B cell (primary cell): ENCODE measurements around the gene RFX2. TPM values are rescaled to one million over a fixed set of nuclear protein-coding genes. Genes with fewer than 3 reads are reported as not detected.

Source experiments
- ATAC-seq: fragments of 200-7000 bp; cut with Tn5 transposase; one replicate; pipeline ENCODE4 v1.10.0; 2021; ENCODE audit warnings: low read depth, mild to moderate bottlenecking, moderate number of reproducible peaks, moderate library complexity
- CTCF ChIA-PET: fragments of 350-600 bp; sonication (Branson Sonifier 250); formaldehyde crosslinking; loops from one replicate; lab custom pipeline; 2021; ENCODE audit warnings: antibody characterized with exemption, inconsistent platforms; lab: Charles Lee
- POLR2A ChIA-PET: fragments of 350-600 bp; sonication (Branson Sonifier 250); formaldehyde crosslinking; loops from one replicate; lab custom pipeline; 2021; ENCODE audit warnings: antibody characterized with exemption; lab: Charles Lee
- DNase-seq: peaks from one replicate; pipeline ENCODE4 v3.0.0; 2013
- H2AFZ ChIP-seq: 2 replicates; pipeline ENCODE4 v1.6.1; 2012; ENCODE audit warnings: mild to moderate bottlenecking, low read depth, low read length; ENCODE audit not compliant: insufficient read depth, poor library complexity, severe bottlenecking
- H3K27ac ChIP-seq, 2 donors: 1 replicate in 1 of 2; 2 replicates in 1 of 2; pipeline ENCODE4 v1.5.1; 2012 to 2013; ENCODE audit warnings: low read length in 2 of 2, mild to moderate bottlenecking in 2 of 2, moderate library complexity in 1 of 2
- H3K27me3 ChIP-seq, 4 experiments: fragments of 200-600 bp in 1 of 4; sonication (generic) in 1 of 4; replicated peaks in 1 of 4; 1 replicate in 2 of 4; 2 replicates in 2 of 4; pipeline versions ENCODE4 v1.6.1 to v1.7.0; 2013 to 2016; ENCODE audit warnings: low read length in 3 of 4, mild to moderate bottlenecking in 2 of 4, mixed read lengths in 1 of 4, moderate library complexity in 1 of 4; ENCODE audit not compliant: insufficient read depth in 4 of 4, control insufficient read depth in 3 of 4; ENCODE audit errors: control extremely low read depth in 1 of 4
- H3K36me3 ChIP-seq, 2 experiments: replicated peaks in 1 of 2; 1 replicate in 1 of 2; 2 replicates in 1 of 2; pipeline versions ENCODE4 v1.6.1 to v1.7.1; 2013; ENCODE audit warnings: low read length in 1 of 2; ENCODE audit not compliant: insufficient read depth in 2 of 2, control insufficient read depth in 1 of 2; ENCODE audit errors: control extremely low read depth in 1 of 2, extremely low read depth in 1 of 2
- H3K4me1 ChIP-seq, 2 donors: fragments of 200-600 bp in 1 of 2; sonication (generic) in 1 of 2; 1 replicate in 1 of 2; 2 replicates in 1 of 2; pipeline versions ENCODE4 v1.5.1 to v1.6.1; 2013 to 2017; ENCODE audit warnings: low read length in 2 of 2; ENCODE audit not compliant: control insufficient read depth in 2 of 2, insufficient read depth in 2 of 2
- H3K4me2 ChIP-seq: replicated peaks from 2 replicates; pipeline ENCODE3; 2012; ENCODE audit warnings: mild to moderate bottlenecking, low read depth, low read length; ENCODE audit not compliant: poor library complexity, severe bottlenecking
- H3K4me3 ChIP-seq, 5 experiments: fragments of 200-600 bp in 1 of 5; sonication (generic) in 1 of 5; 1 replicate in 3 of 5; 2 replicates in 2 of 5; pipeline versions ENCODE4 v1.5.1 to v1.7.0; 2011 to 2016; ENCODE audit warnings: low read length in 4 of 5, mild to moderate bottlenecking in 4 of 5, low read depth in 2 of 5, control low read depth in 1 of 5, moderate library complexity in 1 of 5; ENCODE audit not compliant: insufficient read depth in 1 of 5; ENCODE audit errors: control extremely low read depth in 1 of 5, extremely low read depth in 1 of 5
- H3K79me2 ChIP-seq: fragments of 200-600 bp; sonication (generic); one replicate; pipeline ENCODE4 v1.6.0; 2016; ENCODE audit warnings: low read length; ENCODE audit not compliant: control insufficient read depth, insufficient read depth
- H3K9ac ChIP-seq: fragments of 200-600 bp; sonication (generic); 2 replicates; pipeline ENCODE4 v1.6.1; 2017; ENCODE audit warnings: mild to moderate bottlenecking, low read length, moderate library complexity
- H3K9me3 ChIP-seq, 3 donors: one replicate each; pipeline versions ENCODE4 v1.6.1 to v1.7.1; 2013; ENCODE audit warnings: low read length in 2 of 3; ENCODE audit not compliant: control insufficient read depth in 2 of 3, insufficient read depth in 1 of 3; ENCODE audit errors: control extremely low read depth in 1 of 3
- H4K20me1 ChIP-seq: 2 replicates; pipeline ENCODE4 v1.6.0; 2012; ENCODE audit warnings: mild to moderate bottlenecking, low read length; ENCODE audit not compliant: insufficient read depth, control insufficient read depth, poor library complexity, severe bottlenecking
- H3K27ac Mint-ChIP-seq: one replicate; pipeline ENCODE4 v1.8.0; 2021; ENCODE audit warnings: mixed read lengths
- H3K27me3 Mint-ChIP-seq: one replicate; pipeline ENCODE4 v1.8.0; 2021; ENCODE audit warnings: mixed read lengths
- H3K4me1 Mint-ChIP-seq: one replicate; pipeline ENCODE4 v1.8.0; 2021; ENCODE audit warnings: mixed read lengths
- H3K4me3 Mint-ChIP-seq: one replicate; pipeline ENCODE4 v1.8.0; 2021; ENCODE audit warnings: mixed read lengths
- H3K9me3 Mint-ChIP-seq: one replicate; pipeline ENCODE4 v1.8.0; 2022; ENCODE audit warnings: mixed read lengths; ENCODE audit not compliant: insufficient read depth
- CTCF ChIP-seq: fragments of 200-600 bp; IDR thresholded peaks from one replicate; pipeline ENCODE4 v1.8.0; 2022; ENCODE audit warnings: antibody characterized with exemption, mild to moderate bottlenecking
- EZH2 ChIP-seq: IDR thresholded peaks from 2 replicates; pipeline ENCODE4 v1.6.1; 2012; ENCODE audit warnings: borderline replicate concordance, low read depth, mild to moderate bottlenecking, moderate library complexity, low read length; ENCODE audit not compliant: insufficient read depth, poor library complexity, severe bottlenecking
- WGBS: methylation state at CpG from one replicate; pipeline ENCODE4 v1.1.5; 2013; ENCODE audit warnings: missing lambda C conversion rate; ENCODE audit not compliant: insufficient coverage; 5-methylcytosine and 5-hydroxymethylcytosine counted together
- intact Hi-C: fragments of 100-400 bp; cut with micrococcal nuclease; formaldehyde crosslinking; loops from one replicate; pipeline ENCODE4 v1.10.0; 2022
- polyA plus RNA-seq: library from polyadenylated mRNA; depleted of rRNA; stranded (reverse); fragments of >200 nt; gene quantifications from 2 replicates; pipeline ENCODE4 v1.2.3, GENCODE V29; 2012
- total RNA-seq, 2 donors: library from RNA; stranded (reverse); fragments of 120-200 nt in 1 of 2; gene quantifications; 1 replicate in 1 of 2; 2 replicates in 1 of 2; pipeline versions ENCODE4 v1.2.3 to v1.2.4, GENCODE V29; 2013 to 2022

Gene RFX2
- total and polyA plus RNA-seq, 2 donors (not counting 1 experiment from before 2014, with no cell fraction given) = 7.1 to 8.6 TPM

DNA sequence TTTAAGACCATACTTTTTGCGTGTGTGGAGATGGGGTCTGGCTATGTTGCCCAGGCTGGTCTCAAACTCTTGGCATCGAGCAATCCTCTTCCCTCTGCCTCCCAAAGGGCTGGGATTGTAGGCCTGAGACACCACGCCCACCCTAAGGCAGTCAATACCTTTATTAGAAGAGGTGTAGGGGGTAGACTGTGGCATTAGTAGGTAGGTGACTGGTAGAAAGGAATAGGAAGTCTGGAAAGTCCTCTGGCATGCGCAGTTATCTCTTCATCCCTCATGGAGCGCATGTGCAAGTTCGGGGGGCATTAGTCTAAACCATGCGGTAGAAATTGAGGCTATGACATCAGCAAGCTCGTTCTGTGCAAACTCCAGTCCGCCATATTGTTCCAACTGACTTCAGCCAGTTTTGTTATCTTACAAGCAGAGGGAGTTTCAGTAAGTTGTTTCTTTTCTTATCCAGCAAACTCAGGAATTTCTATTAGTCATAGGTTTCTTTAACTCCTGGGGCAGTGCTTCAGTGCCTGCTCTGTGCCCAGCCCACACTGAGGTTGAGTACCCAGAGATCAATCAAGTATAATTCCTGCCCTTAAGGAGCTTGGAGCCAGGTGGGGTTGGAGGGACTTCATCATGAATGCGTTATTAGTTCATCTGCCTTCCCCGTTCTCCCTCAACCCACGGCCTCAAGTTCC lies 125.1 kb downstream of the RFX2 start:
- no peaks in the 10 kb centered on the region for H3K36me3 ChIP-seq
- H3K79me2 ChIP-seq = no peaks in the 10 kb centered on the region
- no peak overlapping the region for H2AFZ ChIP-seq
- no peak overlapping the region for H3K27ac ChIP-seq
- no peak for ATAC-seq
- no peak overlapping the region for H3K4me3 ChIP-seq
- no peak overlapping the region for H3K4me2 ChIP-seq
- H3K27me3 ChIP-seq = no peaks in the 10 kb centered on the region
- H3K9me3 ChIP-seq = no peaks in the 10 kb centered on the region
- no peak for DNase-seq
- ChIA-PET CTCF (interaction anchor here (1.0 to 8.7 kb wide), 6 partner anchors 12 to 181 kb away, joined by 3 to 51 read pairs (median 4); partner anchors contain the start of gene VMAC), POLR2A (no interaction called here)
- Mint-ChIP-seq H3K9me3 (no peaks in the 10 kb centered on the region), H3K27ac (no peak overlapping the region), H3K4me3 (no peak overlapping the region), H3K4me1 (peaks cover 14% of the 10 kb centered on the region), H3K27me3 (no peaks in the 10 kb centered on the region)
- H3K9ac ChIP-seq = no peak overlapping the region
- TF ChIP-seq EZH2 (no peak), CTCF (no peak)
- H4K20me1 ChIP-seq = no peaks in the 10 kb centered on the region
- peaks cover 0 to 7% of the 10 kb centered on the region in 2 donors for H3K4me1 ChIP-seq
- 100% methylated on average over 6 of the region's 12 CpGs for WGBS
- intact Hi-C loops = no loop called here

DNA sequence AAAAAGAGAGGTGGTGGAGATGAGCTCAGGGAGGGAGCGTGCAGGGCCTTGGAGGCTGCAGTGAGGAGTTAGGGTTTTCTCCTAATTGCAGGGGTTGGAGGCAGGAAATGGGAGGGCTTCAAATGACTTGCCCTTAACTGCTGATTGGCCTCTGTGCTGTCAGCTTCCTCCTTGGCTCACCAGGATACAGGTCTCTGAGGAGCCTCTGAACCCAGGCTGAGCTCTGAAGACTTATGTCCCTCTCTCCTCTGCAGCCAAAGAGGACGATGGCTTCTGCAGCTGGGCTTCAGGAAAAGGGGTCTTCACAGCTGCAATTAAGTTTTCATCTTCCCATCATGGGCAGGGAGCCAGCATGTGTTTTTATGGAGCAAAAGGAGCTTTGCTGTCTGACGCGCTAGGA lies 125.7 kb downstream of the RFX2 start:
- ChIA-PET CTCF (interaction anchor here (1.0 to 8.7 kb wide), 6 partner anchors 11 to 181 kb away, joined by 3 to 51 read pairs (median 4); partner anchors contain the start of gene VMAC), POLR2A (no interaction called here)
- Histone ChIP-seq H3K27me3 (no peaks in the 10 kb centered on the region), H3K27ac (no peak overlapping the region), H3K36me3 (no peaks in the 10 kb centered on the region), H3K79me2 (no peaks in the 10 kb centered on the region), H2AFZ (no peak overlapping the region), H3K9me3 (no peaks in the 10 kb centered on the region), H3K9ac (no peak overlapping the region), H3K4me3 (no peak overlapping the region), H3K4me2 (no peak overlapping the region), H4K20me1 (no peaks in the 10 kb centered on the region), H3K4me1 (peaks cover 0 to 7% of the 10 kb centered on the region in 2 donors)
- Mint-ChIP-seq H3K4me3 (no peak overlapping the region), H3K27ac (no peak overlapping the region), H3K27me3 (no peaks in the 10 kb centered on the region), H3K4me1 (peaks cover 10% of the 10 kb centered on the region), H3K9me3 (no peaks in the 10 kb centered on the region)
- TF ChIP-seq EZH2 = no peak
- no peak for TF ChIP-seq CTCF
- intact Hi-C loops = no loop called here
- WGBS = 81% methylated on average over 3 of the region's 4 CpGs
- ATAC-seq (no peak), DNase-seq (no peak)
